Gastroesophageal sphincter (tissue), 3 donors: Measurements from ENCODE around the gene VWA2.

Experiments used
- EP300 ChIP-seq: sonication (generic); formaldehyde crosslinking; IDR thresholded peaks from one replicate; pipeline ENCODE4 v1.6.1; 2017; ENCODE audit warnings: antibody characterized with exemption, mild to moderate bottlenecking
- POLR2A ChIP-seq, 2 donors: fragments of 450-650 bp; IDR thresholded peaks; one replicate each; pipeline ENCODE4 v1.6.1; 2017; ENCODE audit warnings: antibody characterized with exemption in 2 of 2, mild to moderate bottlenecking in 2 of 2, moderate library complexity in 1 of 2
- TF ChIP-seq, protein P1 (sequence below), 4 experiments: fragments of 200-600 bp in 2 of 4; fragments of 450-650 bp in 2 of 4; sonication (generic) in 1 of 4; IDR thresholded peaks; one replicate each; pipeline ENCODE4 v1.5.1; 2017 to 2019; ENCODE audit warnings: antibody characterized with exemption in 4 of 4, mild to moderate bottlenecking in 2 of 4, moderate library complexity in 2 of 4

DNA sequence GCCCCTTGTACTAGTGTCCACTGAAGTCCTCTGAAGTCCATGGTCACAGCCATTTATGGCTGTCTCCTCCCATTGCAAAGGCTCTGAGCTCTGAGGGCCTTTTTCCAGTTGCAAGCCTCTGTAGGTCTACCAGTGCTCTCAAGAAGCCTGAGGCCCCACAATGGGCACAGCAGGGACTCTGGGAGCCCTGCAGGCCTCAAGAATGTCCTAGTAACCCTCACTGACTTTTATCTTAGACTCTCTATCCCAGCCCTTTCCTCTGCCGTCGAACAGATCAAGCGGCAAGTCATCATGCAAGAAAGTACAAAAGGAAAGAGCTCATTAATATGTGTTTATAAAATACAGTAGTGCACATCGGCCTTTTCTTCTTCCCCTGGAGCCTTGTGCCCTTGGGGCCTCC is 23.4 kb downstream of the VWA2 start:
- TF ChIP-seq, protein P1, sequence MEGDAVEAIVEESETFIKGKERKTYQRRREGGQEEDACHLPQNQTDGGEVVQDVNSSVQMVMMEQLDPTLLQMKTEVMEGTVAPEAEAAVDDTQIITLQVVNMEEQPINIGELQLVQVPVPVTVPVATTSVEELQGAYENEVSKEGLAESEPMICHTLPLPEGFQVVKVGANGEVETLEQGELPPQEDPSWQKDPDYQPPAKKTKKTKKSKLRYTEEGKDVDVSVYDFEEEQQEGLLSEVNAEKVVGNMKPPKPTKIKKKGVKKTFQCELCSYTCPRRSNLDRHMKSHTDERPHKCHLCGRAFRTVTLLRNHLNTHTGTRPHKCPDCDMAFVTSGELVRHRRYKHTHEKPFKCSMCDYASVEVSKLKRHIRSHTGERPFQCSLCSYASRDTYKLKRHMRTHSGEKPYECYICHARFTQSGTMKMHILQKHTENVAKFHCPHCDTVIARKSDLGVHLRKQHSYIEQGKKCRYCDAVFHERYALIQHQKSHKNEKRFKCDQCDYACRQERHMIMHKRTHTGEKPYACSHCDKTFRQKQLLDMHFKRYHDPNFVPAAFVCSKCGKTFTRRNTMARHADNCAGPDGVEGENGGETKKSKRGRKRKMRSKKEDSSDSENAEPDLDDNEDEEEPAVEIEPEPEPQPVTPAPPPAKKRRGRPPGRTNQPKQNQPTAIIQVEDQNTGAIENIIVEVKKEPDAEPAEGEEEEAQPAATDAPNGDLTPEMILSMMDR (IDR thresholded peaks at IDR 0.05) = no peak
- TF ChIP-seq EP300 (no peak), POLR2A (IDR thresholded peaks at IDR 0.05) (no peak)
